Measurements from ENCODE around the gene ORAI2. TPM values are rescaled to one million over a fixed set of nuclear protein-coding genes. Genes with fewer than 3 reads are reported as not detected.
"Not testable (repeated sequence)": the region's sequence is repeated elsewhere in the genome, so short reads cannot be mapped to it uniquely, and the experiment has no call there.

Gene ORAI2
- polyA plus RNA-seq, 3 donors from 2014 or later = 73.5 to 125 (median 80.6) TPM

DNA sequence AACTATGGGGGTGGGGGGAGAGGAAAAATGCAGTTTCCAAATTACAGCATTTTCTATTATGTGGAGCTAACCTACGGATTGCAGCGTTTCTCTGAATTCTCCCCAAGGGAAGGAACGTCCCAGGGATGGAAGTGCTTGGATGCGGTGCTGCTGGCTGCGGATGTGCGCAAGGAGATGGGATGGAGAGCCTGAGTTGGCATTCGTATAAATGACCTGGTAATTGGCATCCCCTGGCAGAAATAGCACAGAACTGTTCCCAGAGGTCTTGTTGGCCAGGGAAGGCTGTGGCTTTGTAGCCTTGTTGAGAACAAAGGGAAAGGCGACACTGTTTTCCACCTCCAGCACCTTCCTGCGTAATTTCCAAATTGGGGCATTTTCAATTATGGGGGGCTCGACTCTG lies 2.7 kb downstream of the ORAI2 start:
- DNase-seq = no peak
- Mint-ChIP-seq H3K27me3 (ENCODE audit: low read depth in 3 of 3) (peaks cover 15 to 21% (median 18%) of the 10 kb centered on the region in 3 donors), H3K9me3 (no peaks in the 10 kb centered on the region), H3K36me3 (peaks cover 0 to 3% (median 0%) of the 10 kb centered on the region in 3 donors), H3K27ac (peak overlapping the region in 4 of 6 donors; percentile 28 to 69 (median 62)), H3K4me3 (peak overlapping the region in 4 of 5 donors; percentile 36 to 61 (median 54)), H3K4me1 (peaks cover 33 to 35% of the 10 kb centered on the region in 2 donors)

DNA sequence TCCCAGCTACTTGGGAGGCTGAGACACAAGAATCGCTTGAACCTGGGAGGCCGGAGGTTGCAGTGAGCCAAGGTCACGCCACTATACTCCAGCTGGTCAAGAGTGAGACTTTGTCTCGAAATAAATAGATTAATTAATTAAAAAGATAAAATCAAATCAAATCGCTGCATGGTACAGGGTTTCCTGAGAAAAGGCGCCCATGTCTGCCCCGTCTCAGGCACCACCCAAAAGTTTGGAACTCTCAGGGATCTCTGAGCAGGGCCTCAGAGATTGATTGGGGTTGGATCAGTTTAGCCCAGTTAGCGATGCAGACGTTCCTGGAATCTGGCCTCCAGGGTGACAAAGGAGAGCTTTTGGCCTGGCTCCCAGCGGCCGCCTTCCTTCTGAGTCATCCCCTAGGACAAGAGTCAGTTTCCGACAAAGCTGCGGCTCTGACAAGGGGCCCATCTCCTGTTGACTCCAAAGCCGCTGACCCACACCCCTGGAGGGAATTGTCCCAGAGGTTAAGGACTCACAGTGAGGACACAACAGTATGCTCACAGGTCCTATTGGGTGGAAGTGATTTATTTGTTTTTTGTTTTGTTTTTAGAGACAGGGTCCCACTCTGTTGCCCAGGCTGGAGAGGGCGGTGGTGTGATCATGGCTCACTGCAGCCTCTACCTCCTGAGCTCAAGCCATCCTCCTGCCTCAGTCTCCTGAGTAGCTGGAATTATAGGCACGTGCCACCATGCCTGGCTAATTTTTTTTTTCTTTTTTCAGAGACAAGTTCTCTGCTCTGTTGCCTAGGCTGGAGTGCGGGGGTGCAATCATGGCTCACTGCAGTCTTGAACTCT lies 6.8 kb downstream of the ORAI2 start:
- Mint-ChIP-seq H3K27ac (no peak overlapping the region), H3K9me3 (no peaks in the 10 kb centered on the region), H3K36me3 (peaks cover 0 to 9% (median 3%) of the 10 kb centered on the region in 3 donors), H3K27me3 (ENCODE audit: low read depth in 3 of 3) (peaks cover 0 to 3% (median 0%) of the 10 kb centered on the region in 3 donors), H3K4me1 (peaks cover 32 to 34% of the 10 kb centered on the region in 2 donors), H3K4me3 (no peak overlapping the region)
- no peak for DNase-seq

DNA sequence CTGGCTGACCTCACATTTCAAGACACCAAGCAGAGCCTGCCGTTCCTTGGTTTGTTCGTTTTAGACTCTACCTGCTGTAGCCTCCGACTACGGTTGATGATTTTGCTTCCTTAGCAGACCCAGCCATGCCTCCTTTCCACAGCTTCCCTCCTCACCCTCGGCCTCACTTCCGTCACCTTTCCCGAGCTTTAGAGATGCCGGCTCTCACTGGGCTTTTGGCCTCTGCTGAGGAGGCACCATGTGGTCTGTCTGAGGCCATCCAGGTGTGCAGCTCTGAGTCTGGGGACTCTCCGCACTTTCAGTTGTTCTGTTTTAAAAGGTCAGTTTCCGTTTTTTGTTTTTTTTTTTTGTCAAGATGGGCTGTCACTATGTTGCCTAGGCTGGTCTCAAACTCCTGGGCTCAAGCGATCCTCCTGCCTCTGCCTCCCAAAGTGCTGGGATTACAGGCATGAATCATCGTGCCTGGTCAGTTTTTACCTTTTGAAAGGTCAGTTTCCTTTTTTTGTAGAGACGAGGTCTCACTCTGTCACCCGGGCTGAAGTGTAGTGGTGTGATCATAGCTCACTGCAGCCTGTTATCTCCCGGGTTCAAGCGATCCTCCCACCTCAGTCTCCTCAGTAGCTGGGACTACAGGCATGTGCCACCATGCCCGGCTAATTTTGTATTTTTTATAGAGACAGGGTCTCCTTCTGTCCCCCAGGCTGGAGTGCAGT lies 11.7 kb downstream of the ORAI2 start:
- Mint-ChIP-seq H3K4me1 (peaks cover 25 to 27% of the 10 kb centered on the region in 2 donors), H3K36me3 (peaks cover 0 to 9% (median 0%) of the 10 kb centered on the region in 3 donors), H3K27ac (peak overlapping the region; percentile 14 to 86 (median 60)), H3K4me3 (peak overlapping the region in 1 of 5 donors; percentile 22), H3K9me3 (no peaks in the 10 kb centered on the region), H3K27me3 (ENCODE audit: low read depth in 3 of 3) (peaks cover 0 to 4% (median 0%) of the 10 kb centered on the region in 3 donors)
- DNase-seq = no peak

DNA sequence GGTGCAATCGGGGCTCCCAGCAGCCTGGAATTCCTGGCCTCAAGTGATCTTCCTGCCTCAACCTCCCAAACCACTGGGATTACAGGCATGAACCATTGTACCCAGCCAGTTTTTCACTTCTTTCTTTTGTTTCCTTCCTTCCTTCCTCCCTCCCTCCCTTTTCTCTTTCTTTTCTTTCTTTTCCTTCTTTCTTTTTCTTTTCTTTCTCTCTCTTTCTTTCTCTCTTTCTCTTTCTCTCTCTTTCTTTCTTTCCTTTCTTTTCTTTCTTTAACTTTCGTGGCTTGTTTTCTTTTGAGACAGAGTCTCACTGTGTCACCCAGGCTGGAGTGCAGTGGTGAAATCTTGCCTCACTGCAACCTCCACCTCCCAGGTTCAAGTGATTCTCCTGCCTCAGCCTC lies 12.3 kb downstream of the ORAI2 start:
- Mint-ChIP-seq H3K4me1 (peaks cover 25 to 30% of the 10 kb centered on the region in 2 donors), H3K9me3 (no peaks in the 10 kb centered on the region), H3K27ac (peak overlapping the region in 3 of 6 donors; percentile 53 to 83 (median 65)), H3K36me3 (peaks cover 0 to 9% (median 0%) of the 10 kb centered on the region in 3 donors), H3K27me3 (ENCODE audit: low read depth in 3 of 3) (peaks cover 0 to 4% (median 0%) of the 10 kb centered on the region in 3 donors), H3K4me3 (no peak overlapping the region)
- no peak for DNase-seq

DNA sequence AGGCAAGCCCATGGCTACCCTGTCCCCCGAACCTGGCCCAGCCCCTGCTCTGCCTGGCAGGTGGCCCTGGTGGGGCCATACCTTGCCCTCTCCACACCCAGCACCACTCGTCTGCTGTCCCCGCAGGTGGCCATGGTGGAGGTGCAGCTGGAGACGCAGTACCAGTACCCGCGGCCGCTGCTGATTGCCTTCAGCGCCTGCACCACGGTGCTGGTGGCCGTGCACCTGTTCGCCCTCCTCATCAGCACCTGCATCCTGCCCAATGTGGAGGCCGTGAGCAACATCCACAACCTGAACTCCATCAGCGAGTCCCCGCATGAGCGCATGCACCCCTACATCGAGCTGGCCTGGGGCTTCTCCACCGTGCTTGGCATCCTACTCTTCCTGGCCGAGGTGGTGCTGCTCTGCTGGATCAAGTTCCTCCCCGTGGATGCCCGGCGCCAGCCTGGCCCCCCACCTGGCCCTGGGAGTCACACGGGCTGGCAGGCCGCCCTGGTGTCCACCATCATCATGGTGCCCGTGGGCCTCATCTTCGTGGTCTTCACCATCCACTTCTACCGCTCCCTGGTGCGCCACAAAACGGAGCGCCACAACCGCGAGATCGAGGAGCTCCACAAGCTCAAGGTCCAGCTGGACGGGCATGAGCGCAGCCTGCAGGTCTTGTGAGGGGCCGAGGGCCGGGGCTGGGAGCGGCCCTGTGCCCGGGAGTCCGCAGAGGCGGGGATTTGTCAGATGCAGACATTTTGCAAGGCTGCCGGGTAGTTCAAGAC lies 13.2 kb downstream of the ORAI2 start:
- Mint-ChIP-seq H3K36me3 (peaks cover 0 to 7% (median 0%) of the 10 kb centered on the region in 3 donors), H3K4me3 (no peak overlapping the region), H3K27me3 (ENCODE audit: low read depth in 3 of 3) (peaks cover 0 to 4% (median 0%) of the 10 kb centered on the region in 3 donors), H3K4me1 (peaks cover 22 to 29% of the 10 kb centered on the region in 2 donors), H3K27ac (peak overlapping the region in 1 of 6 donors; percentile 48), H3K9me3 (no peaks in the 10 kb centered on the region)
- DNase-seq = no peak

DNA sequence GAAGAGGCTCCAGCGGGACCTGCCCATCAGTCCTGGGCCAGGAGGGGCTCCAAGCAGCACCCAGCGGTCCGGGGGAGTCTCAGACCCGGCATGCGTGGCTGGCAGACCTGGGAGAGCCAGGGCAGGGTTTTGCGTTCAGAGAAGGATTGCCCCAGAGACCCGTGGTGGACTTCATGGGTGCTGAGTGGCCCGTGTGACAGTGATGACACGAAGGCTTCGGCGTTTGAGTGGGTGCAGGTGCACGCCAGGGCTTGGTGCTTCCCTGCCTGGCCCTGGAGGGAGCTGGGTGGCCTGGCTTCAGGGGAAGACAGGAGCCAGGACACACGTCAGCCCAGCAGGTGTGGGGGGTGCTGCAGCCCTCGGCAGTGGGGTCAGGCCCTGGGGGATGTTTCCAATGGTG lies 13.9 kb downstream of the ORAI2 start:
- H3K27ac Mint-ChIP-seq = no peak overlapping the region
- DNase-seq = no peak

DNA sequence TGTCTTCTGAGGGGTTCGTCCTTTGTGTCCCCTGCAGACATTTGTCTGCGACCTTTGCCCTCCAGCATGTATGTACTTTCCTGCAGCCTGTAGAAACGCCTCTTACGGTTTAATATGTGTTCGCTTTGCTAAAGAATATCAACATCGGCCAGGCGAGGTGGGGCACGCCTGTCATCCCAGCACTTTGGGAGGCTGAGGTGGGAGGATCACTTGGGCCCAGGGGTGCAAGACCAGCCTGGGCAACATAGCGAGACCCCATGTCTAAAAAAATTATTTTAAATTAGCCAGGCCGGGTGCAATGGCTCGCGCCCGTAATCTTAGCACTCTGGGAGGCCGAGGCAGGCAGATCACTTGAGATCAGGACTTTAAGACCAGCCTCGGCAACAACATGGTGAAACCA lies 15.8 kb downstream of the ORAI2 start:
- Mint-ChIP-seq H3K4me3 (no peak overlapping the region), H3K9me3 (no peaks in the 10 kb centered on the region), H3K4me1 (peaks cover 0 to 7% of the 10 kb centered on the region in 2 donors), H3K27ac (no peak overlapping the region), H3K36me3 (peaks cover 0 to 4% (median 0%) of the 10 kb centered on the region in 3 donors), H3K27me3 (ENCODE audit: low read depth in 3 of 3) (peaks cover 0 to 1% (median 0%) of the 10 kb centered on the region in 3 donors)
- DNase-seq = no peak

More for the DNA sequence above, 13.9 kb downstream of the ORAI2 start:
- H3K9me3 Mint-ChIP-seq = no peaks in the 10 kb centered on the region
- peaks cover 0 to 4% (median 0%) of the 10 kb centered on the region in 3 donors for H3K36me3 Mint-ChIP-seq
- peaks cover 15 to 21% of the 10 kb centered on the region in 2 donors for H3K4me1 Mint-ChIP-seq
- no peak overlapping the region for H3K4me3 Mint-ChIP-seq
- peaks cover 0 to 4% (median 0%) of the 10 kb centered on the region in 3 donors for H3K27me3 Mint-ChIP-seq (ENCODE audit: low read depth in 3 of 3)

DNA sequence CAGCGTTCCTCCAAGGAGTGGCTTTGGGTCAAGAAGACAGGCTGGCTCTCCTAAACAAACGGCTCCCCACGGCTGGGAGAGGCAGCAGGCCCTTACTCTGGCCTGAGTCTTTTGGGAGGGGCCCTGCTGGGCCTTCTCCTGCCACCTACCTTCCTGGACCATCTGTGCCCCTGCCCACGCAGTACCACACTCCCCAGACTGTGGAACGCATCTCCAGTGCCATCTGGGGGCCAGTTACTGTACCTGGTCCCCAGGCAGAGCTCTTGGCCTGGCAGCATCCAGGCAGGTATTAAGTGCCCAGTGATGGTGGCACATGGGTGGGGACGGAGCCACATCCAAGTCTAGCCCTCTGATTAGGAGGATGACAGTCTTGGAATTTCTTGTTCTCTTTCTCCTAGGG lies 16.9 kb downstream of the ORAI2 start:
- H3K27me3 Mint-ChIP-seq (ENCODE audit: low read depth in 3 of 3) = peaks cover 0 to 1% (median 0%) of the 10 kb centered on the region in 3 donors
- peak overlapping the region in 3 of 6 donors; percentile 24 to 82 (median 48) for H3K27ac Mint-ChIP-seq
- H3K4me3 Mint-ChIP-seq = no peak overlapping the region
- DNase-seq = peak; percentile 33 to 42 (median 40)
- peaks cover 0 to 3% (median 0%) of the 10 kb centered on the region in 3 donors for H3K36me3 Mint-ChIP-seq
- H3K4me1 Mint-ChIP-seq = peaks cover 0 to 4% of the 10 kb centered on the region in 2 donors
- no peaks in the 10 kb centered on the region for H3K9me3 Mint-ChIP-seq

DNA sequence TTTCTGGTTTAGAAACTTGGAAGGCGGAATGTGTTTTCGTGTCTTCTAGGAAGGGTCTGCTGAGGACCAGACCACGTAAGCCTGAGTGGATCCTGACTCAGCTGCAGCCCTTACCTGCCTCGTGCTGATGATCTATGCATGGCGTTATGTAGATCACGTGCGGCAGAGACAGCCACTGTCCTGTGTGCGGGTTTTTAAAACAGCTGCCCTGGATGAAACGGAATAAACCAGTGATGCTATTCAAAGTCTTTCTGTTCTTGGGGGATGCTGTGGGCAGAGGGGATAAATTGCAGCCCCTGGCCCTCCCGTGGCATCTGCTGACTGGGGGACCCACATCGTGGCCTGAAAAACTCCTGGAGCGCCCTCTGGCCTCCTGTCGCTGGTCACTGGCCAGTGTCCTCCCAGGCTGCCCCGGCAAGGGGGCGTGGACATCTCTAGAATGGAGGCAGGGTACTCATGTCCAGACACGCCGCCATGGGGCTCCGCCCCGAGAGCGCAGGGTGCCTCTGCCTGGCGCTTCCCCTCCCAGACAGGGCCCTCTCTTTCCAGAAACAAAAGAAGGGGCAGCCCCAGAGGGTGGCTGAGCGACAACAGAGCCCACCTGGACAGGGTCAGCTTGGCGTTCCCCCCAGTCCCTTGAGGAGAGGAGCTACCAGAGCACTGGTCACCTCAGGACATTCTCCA lies 18.1 kb downstream of the ORAI2 start:
- DNase-seq = no peak
- Mint-ChIP-seq H3K4me1 (peaks cover 0 to 3% of the 10 kb centered on the region in 2 donors), H3K9me3 (no peaks in the 10 kb centered on the region), H3K4me3 (no peak overlapping the region), H3K27me3 (ENCODE audit: low read depth in 3 of 3) (peaks cover 0 to 1% (median 0%) of the 10 kb centered on the region in 3 donors), H3K36me3 (peaks cover 0 to 3% (median 0%) of the 10 kb centered on the region in 3 donors), H3K27ac (no peak overlapping the region)

DNA sequence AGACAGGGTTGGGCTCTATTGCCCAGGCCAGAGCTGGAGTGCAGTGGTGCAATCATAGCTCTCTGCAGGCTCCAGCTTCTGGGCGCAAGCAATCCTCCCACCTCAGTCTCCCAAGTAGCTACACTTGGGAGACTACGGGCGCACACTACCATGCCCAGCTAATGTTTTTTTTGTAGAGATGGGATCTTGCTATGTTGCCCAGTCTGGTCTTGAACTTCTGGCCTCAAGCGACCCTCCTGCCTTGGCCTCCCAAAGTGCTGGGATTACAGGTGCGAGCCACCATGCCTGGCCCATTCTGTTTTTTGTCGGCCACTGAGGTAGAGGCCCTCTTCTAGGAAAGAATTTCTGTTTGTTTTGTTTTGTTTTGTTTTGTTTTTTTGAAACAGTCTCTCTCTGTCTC lies 19.1 kb downstream of the ORAI2 start:
- peaks cover 0 to 1% (median 0%) of the 10 kb centered on the region in 3 donors for H3K27me3 Mint-ChIP-seq (ENCODE audit: low read depth in 3 of 3)
- H3K27ac Mint-ChIP-seq = no peak overlapping the region
- peaks cover 0 to 3% of the 10 kb centered on the region in 2 donors for H3K4me1 Mint-ChIP-seq
- no peaks in the 10 kb centered on the region for H3K9me3 Mint-ChIP-seq
- no peak for DNase-seq
- H3K36me3 Mint-ChIP-seq = peaks cover 0 to 3% (median 0%) of the 10 kb centered on the region in 3 donors
- no peak overlapping the region for H3K4me3 Mint-ChIP-seq

DNA sequence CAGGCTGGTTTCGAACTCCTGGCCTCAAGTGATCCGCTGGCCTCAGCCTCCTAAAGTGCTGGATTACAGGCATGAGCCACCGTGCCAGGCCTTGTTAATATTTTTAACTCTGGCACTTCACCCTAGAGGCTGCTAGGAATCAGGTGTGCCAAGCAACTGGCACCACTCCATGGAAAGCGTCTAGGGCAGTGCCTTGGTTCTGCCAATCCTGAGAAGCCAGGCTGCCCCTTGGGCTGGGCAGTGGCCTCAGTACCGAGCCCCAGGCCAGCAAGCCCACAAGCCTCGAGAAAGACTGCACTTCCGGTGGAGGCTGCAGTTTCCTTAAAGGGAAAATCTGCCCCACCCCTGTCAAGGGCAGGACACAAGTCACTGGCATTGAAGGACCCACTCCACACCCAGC lies 19.9 kb downstream of the ORAI2 start:
- H3K9me3 Mint-ChIP-seq = no peaks in the 10 kb centered on the region
- DNase-seq = no peak
- peaks cover 0 to 3% of the 10 kb centered on the region in 2 donors for H3K4me1 Mint-ChIP-seq
- no peak overlapping the region for H3K4me3 Mint-ChIP-seq
- no peak overlapping the region for H3K27ac Mint-ChIP-seq
- H3K36me3 Mint-ChIP-seq = peaks cover 0 to 3% (median 0%) of the 10 kb centered on the region in 3 donors
- peaks cover 0 to 1% (median 0%) of the 10 kb centered on the region in 3 donors for H3K27me3 Mint-ChIP-seq (ENCODE audit: low read depth in 3 of 3)

DNA sequence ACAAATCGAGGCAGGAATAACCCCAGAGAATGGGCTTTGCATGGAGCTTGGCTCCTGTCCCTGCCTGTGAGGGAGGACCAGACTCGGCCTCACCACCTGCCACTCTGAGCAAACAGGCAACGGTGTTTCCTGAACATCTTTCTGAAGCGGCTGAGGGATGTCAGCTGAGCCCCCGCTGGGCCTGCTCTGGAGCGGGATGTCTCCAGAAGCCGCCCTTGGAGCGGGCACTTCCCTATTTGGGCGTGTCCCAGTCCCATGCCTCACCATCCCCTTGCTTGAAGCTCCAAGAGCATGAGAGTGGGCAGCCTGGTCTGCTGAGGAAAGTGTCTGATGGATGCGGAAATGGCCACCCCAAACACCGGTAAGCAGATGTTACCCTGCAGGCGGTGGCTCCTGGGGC lies 21.1 kb downstream of the ORAI2 start:
- peaks cover 0 to 3% (median 0%) of the 10 kb centered on the region in 3 donors for H3K36me3 Mint-ChIP-seq
- no peaks in the 10 kb centered on the region for H3K27me3 Mint-ChIP-seq (ENCODE audit: low read depth in 3 of 3)
- H3K27ac Mint-ChIP-seq = no peak overlapping the region
- no peak overlapping the region for H3K4me3 Mint-ChIP-seq
- H3K9me3 Mint-ChIP-seq = no peaks in the 10 kb centered on the region
- DNase-seq = no peak
- peaks cover 0 to 3% of the 10 kb centered on the region in 2 donors for H3K4me1 Mint-ChIP-seq

DNA sequence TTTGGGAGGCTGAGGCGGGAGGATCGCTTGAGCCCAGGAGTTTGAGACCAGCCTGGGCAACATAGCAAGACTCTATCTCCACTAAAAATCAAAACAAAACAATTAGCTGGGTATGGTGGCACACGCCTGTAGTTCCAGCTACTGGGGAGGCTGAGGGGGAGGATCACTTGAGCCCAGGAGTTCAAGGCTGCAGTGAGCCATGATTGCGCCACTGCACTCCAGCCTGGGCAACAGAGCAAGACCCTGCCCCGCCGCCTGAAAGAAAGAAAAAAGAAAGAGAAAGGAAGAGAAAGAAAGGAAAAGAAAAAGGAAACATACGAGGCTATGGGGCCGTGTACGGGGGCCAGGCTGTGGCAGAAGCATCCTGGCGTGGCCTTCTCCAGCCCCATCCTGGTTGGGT lies 21.6 kb downstream of the ORAI2 start:
- H3K27ac Mint-ChIP-seq; H3K9me3 Mint-ChIP-seq; H3K4me3 Mint-ChIP-seq; H3K27me3 Mint-ChIP-seq (ENCODE audit: low read depth in 3 of 3); H3K36me3 Mint-ChIP-seq; H3K4me1 Mint-ChIP-seq; DNase-seq: not testable (repeated sequence)
